Measurements from ENCODE around the gene IRAK2. TPM values are rescaled to one million over a fixed set of nuclear protein-coding genes. Genes with fewer than 3 reads are reported as not detected.
"Not testable (repeated sequence)": the region's sequence is repeated elsewhere in the genome, so short reads cannot be mapped to it uniquely, and the experiment has no call there.

IRAK2 gene
- total RNA-seq, 1 donor from 2014 or later, result 0.20 TPM

DNA sequence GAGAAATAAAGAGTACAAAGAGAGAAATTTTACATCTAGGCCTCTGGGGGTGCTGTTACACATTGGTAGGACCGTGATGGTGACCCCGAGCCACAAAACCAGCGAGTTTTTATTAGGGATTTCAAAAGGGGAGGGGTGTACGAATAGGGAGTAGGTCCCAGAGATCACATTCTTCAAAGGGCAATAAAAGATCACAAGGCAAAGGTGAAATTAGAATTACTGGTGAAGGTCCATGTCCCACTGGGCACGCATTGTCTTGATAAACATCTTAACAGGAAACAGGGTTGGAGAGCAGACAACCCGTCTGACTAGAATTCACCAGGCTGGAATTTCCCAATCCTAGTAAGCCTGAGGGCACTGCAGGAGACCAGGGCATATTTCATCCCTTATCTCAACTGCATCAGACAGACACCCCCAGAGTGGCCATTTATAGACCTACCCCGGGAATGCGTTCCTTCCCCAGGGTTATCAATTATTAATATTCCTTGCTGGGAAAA is 4.3 kb downstream of the IRAK2 start:
- H3K27me3 Mint-ChIP-seq (ENCODE audit: unreplicated experiment), result peaks cover 8% of the 10 kb centered on the region
- peaks cover 4% of the 10 kb centered on the region for H3K9me3 Mint-ChIP-seq (ENCODE audit: unreplicated experiment)
- no peak overlapping the region for H3K27ac Mint-ChIP-seq (ENCODE audit: unreplicated experiment)
- no peak for DNase-seq
- H3K4me1 Mint-ChIP-seq (ENCODE audit: low read depth, unreplicated experiment), result no peaks in the 10 kb centered on the region
- H3K4me3 Mint-ChIP-seq (ENCODE audit: unreplicated experiment), result no peak overlapping the region
- TF ChIP-seq, protein P1, sequence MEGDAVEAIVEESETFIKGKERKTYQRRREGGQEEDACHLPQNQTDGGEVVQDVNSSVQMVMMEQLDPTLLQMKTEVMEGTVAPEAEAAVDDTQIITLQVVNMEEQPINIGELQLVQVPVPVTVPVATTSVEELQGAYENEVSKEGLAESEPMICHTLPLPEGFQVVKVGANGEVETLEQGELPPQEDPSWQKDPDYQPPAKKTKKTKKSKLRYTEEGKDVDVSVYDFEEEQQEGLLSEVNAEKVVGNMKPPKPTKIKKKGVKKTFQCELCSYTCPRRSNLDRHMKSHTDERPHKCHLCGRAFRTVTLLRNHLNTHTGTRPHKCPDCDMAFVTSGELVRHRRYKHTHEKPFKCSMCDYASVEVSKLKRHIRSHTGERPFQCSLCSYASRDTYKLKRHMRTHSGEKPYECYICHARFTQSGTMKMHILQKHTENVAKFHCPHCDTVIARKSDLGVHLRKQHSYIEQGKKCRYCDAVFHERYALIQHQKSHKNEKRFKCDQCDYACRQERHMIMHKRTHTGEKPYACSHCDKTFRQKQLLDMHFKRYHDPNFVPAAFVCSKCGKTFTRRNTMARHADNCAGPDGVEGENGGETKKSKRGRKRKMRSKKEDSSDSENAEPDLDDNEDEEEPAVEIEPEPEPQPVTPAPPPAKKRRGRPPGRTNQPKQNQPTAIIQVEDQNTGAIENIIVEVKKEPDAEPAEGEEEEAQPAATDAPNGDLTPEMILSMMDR (IDR thresholded peaks at IDR 0.05; ENCODE audit: partially characterized antibody, unreplicated experiment), result no peak
- peaks cover 11% of the 10 kb centered on the region for H3K36me3 Mint-ChIP-seq (ENCODE audit: unreplicated experiment)

DNA sequence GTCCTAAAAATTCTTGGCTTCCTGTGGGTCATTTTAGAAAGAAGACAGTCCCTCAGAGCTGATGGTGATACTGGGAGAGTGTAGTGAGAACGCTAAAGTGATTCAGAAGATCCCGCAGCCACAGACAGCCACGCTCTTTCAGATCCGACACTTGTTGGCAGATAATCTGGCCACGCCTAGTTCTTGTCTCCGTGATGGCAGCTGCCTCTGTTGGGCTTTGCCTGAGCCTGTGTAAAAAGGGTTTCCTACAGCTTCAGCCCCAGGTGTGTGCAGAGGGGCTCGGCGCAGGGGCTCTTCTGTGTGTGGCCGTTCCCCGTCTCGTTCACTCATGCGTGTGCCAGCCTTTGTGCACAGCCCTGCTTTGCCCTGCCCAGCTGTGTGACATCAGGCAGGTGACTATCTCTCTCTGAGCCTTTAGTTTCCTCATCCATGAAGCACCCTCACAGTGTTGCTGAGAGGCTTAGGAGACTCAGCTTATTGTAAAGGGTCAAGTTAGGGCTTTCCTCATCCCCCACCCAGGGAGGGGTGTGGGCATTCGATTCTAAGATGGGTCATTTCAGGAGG is 6.3 kb downstream of the IRAK2 start:
- Mint-ChIP-seq H3K4me3 (ENCODE audit: unreplicated experiment) (no peak overlapping the region), H3K27ac (ENCODE audit: unreplicated experiment) (no peak overlapping the region), H3K36me3 (ENCODE audit: unreplicated experiment) (peaks cover 11% of the 10 kb centered on the region), H3K9me3 (ENCODE audit: unreplicated experiment) (peaks cover 4% of the 10 kb centered on the region), H3K27me3 (ENCODE audit: unreplicated experiment) (peaks cover 8% of the 10 kb centered on the region), H3K4me1 (ENCODE audit: low read depth, unreplicated experiment) (no peaks in the 10 kb centered on the region)
- TF ChIP-seq, protein P1 (IDR thresholded peaks at IDR 0.05; ENCODE audit: partially characterized antibody, unreplicated experiment), result no peak
- DNase-seq, result no peak

DNA sequence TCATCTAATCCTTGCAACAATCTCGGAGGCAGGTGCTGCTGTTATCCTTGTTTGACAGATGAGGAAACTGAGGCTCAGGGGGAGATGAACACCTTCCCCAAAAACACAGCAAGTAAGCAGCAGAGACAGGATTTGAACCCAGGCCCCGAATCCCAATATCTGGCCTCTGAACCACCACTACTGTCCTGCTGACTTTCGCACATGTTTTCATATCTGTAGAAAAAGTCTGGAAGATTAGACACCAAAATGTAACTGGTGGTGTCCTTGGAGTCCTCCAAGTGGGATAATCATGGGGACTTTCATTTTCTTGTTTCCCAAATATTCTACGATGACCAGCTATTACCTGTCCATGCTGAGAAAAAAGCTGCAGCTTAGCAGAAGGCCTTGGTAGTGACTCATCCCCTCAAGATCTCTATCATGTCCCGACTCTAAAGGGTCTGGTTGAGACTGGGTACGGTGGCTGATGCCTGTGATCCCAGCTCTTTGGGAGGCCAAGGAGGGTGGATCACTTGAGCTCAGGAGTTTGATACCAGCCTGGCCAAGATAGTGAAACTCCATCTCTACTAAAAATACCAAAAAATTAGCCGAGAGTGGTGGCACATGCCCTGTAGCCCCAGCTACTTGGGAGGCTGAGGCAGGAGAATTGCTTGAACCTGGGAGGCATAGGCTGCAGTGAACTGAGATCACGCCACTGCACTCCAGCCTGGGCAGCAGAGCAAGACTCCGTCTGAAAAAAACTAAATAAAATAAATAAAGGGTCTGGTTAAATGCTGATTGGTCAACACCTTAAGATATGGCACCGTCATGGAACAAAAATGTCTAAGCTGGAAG is 8.6 kb downstream of the IRAK2 start:
- peaks cover 3% of the 10 kb centered on the region for H3K27me3 Mint-ChIP-seq (ENCODE audit: unreplicated experiment)
- no peak overlapping the region for H3K27ac Mint-ChIP-seq (ENCODE audit: unreplicated experiment)

DNA sequence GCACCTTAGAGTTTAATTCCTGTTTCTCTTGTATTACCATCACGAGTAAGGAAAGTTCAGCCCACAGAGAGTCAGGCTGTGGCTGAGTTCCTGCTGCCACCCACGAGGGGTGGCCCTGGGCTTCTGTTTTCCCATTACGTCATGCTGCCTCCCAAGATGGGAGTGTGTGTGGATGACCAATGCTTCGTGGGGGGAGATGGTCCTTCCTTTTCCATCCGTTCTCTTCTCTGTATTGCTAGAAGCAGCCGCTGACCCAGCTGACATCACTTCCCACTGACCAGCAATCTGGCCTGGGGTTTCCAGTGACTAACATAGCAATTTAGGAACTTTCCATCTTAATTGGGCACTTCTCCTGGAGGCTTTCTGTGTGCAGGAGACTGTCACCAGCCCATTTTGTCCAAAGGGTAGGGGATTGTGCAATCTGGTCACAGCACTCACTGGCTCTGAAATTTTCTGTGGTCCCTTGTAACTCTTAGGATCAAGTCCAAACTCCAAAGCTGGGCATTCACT is 9.3 kb downstream of the IRAK2 start:
- H3K27me3 Mint-ChIP-seq (ENCODE audit: unreplicated experiment), result peaks cover 3% of the 10 kb centered on the region
- DNase-seq, result no peak
- TF ChIP-seq, protein P1 (IDR thresholded peaks at IDR 0.05; ENCODE audit: partially characterized antibody, unreplicated experiment), result no peak
- no peaks in the 10 kb centered on the region for H3K4me1 Mint-ChIP-seq (ENCODE audit: low read depth, unreplicated experiment)
- no peak overlapping the region for H3K4me3 Mint-ChIP-seq (ENCODE audit: unreplicated experiment)
- H3K27ac Mint-ChIP-seq (ENCODE audit: unreplicated experiment), result no peak overlapping the region
- H3K36me3 Mint-ChIP-seq (ENCODE audit: unreplicated experiment), result peaks cover 6% of the 10 kb centered on the region
- peaks cover 2% of the 10 kb centered on the region for H3K9me3 Mint-ChIP-seq (ENCODE audit: unreplicated experiment)

More for the DNA sequence above, 8.6 kb downstream of the IRAK2 start:
- Mint-ChIP-seq H3K36me3 (ENCODE audit: unreplicated experiment) (peaks cover 11% of the 10 kb centered on the region), H3K4me1 (ENCODE audit: low read depth, unreplicated experiment) (no peaks in the 10 kb centered on the region), H3K4me3 (ENCODE audit: unreplicated experiment) (no peak overlapping the region), H3K9me3 (ENCODE audit: unreplicated experiment) (peaks cover 4% of the 10 kb centered on the region)
- DNase-seq, result no peak
- TF ChIP-seq, protein P1 (IDR thresholded peaks at IDR 0.05; ENCODE audit: partially characterized antibody, unreplicated experiment), result no peak

DNA sequence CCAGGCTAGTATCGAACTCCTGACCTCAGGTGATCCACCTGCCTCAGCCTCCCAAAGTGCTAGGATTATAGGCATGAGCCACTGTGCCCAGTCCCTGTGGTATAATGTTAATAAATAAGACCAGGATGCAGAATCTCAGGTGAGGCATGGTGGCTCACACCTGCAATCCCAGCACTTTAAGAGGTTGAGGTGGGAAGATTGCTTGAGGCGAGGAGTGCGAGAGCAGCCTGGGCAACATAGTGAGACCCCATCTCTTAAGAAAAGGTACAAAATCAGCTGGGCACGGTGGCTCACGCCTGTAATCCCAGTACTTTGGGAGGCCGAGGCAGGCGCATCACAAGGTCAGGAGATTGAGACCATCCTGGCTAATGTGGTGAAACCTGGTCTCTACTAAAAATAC is 10.6 kb downstream of the IRAK2 start:
- H3K4me3 Mint-ChIP-seq (ENCODE audit: unreplicated experiment); DNase-seq; H3K4me1 Mint-ChIP-seq (ENCODE audit: low read depth, unreplicated experiment); H3K27me3 Mint-ChIP-seq (ENCODE audit: unreplicated experiment); H3K36me3 Mint-ChIP-seq (ENCODE audit: unreplicated experiment); H3K27ac Mint-ChIP-seq (ENCODE audit: unreplicated experiment); H3K9me3 Mint-ChIP-seq (ENCODE audit: unreplicated experiment): not testable (repeated sequence)

DNA sequence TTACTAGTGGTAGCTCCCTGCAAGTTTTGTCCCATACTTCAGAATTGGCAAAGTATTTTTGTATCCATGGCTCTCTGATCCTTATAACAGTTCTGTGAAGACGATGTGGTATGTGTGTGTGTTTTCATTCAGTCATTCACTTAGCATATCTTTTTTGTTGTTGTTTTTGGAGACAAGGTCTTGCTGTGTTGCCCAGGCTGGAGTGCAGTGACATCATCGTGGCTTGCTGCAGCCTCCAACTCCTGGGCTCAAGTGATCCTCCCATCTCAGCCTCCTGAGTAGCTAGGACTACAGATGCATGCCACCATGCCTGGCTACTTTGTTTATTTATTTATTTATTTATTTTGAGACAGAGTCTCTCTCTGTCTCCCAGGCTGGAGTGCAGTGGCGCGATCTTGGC is 11.4 kb downstream of the IRAK2 start:
- H3K4me3 Mint-ChIP-seq (ENCODE audit: unreplicated experiment); H3K36me3 Mint-ChIP-seq (ENCODE audit: unreplicated experiment); H3K27me3 Mint-ChIP-seq (ENCODE audit: unreplicated experiment); DNase-seq; H3K9me3 Mint-ChIP-seq (ENCODE audit: unreplicated experiment); H3K4me1 Mint-ChIP-seq (ENCODE audit: low read depth, unreplicated experiment); H3K27ac Mint-ChIP-seq (ENCODE audit: unreplicated experiment): not testable (repeated sequence)

All from glutamatergic neuron (in vitro differentiated cells).